HCT116 (cell line): ENCODE data around the gene TTC39C. TPM values are rescaled to one million over a fixed set of nuclear protein-coding genes. Genes with fewer than 3 reads are reported as not detected.

Experiments used
- ATAC-seq: fragments of 200-7000 bp; cut with Tn5 transposase; 2 replicates; pipeline ENCODE4 v1.9.1; 2020; ENCODE audit warnings: mild to moderate bottlenecking, moderate library complexity
- BruUV-seq: library from RNA; stranded (reverse); fragments of 400-500 nt; replicated peaks from 2 replicates; lab custom pipeline; 2021; lab: Mats Ljungman, UMichigan
- CTCF ChIA-PET: fragments of 300-600 bp; sonication (Branson Sonifier 250); formaldehyde crosslinking; loops from one replicate; lab custom pipeline; 2021; ENCODE audit warnings: antibody characterized with exemption; lab: Charles Lee
- POLR2A ChIA-PET: fragments of 300-600, 350-600 bp; sonication (Branson Sonifier 250); formaldehyde crosslinking; loops from one replicate; lab custom pipeline; 2021; ENCODE audit warnings: antibody characterized with exemption; lab: Charles Lee
- RAD21 ChIA-PET, 2 experiments: fragments of 300-600 bp; sonication (Branson Sonifier 250); formaldehyde crosslinking; loops; one replicate each; lab custom pipeline; 2023; ENCODE audit warnings: low total read pairs in 2 of 2; ENCODE audit not compliant: uncharacterized antibody in 2 of 2, unreplicated experiment in 2 of 2, low non-redundant PET in 1 of 2; lab: Charles Lee
- DNase-seq: peaks from one replicate; pipeline ENCODE4 v3.0.0-alpha.2; 2010; ENCODE audit warnings: low read depth, low spot score
- H2AFZ ChIP-seq: fragments of 200-600 bp; shearing (Covaris generic), sonication (generic); 2 replicates; pipeline ENCODE4 v1.6.1; 2017; ENCODE audit warnings: low read depth, mixed run types, mixed read lengths, antibody characterized with exemption, low read length; ENCODE audit not compliant: poor library complexity, severe bottlenecking
- H3K27ac ChIP-seq: 2 replicates; pipeline ENCODE4 v1.5.1; 2012; ENCODE audit warnings: low read depth, low read length
- H3K27me3 ChIP-seq: fragments of 200-600 bp; sonication (generic); 2 replicates; pipeline ENCODE4 v1.6.1; 2016; ENCODE audit warnings: mixed run types, low read length, mixed read lengths; ENCODE audit not compliant: insufficient read depth
- H3K36me3 ChIP-seq, 2 experiments: fragments of 200-500 bp in 1 of 2; fragments of 200-600 bp in 1 of 2; sonication (Bioruptor generic) in 1 of 2; sonication (generic) in 1 of 2; 2 replicates each; pipeline versions ENCODE4 v1.5.1 to v1.6.1; 2014 to 2016; ENCODE audit warnings: low read length in 2 of 2, inconsistent platforms in 1 of 2, mixed read lengths in 1 of 2, mixed run types in 1 of 2; ENCODE audit not compliant: insufficient read depth in 2 of 2, control insufficient read depth in 1 of 2
- H3K4me1 ChIP-seq, 2 experiments: fragments of 200-600 bp in 1 of 2; sonication (generic) in 1 of 2; 2 replicates each; pipeline versions ENCODE4 v1.5.1 to v1.6.1; 2012 to 2017; ENCODE audit warnings: low read length in 2 of 2, inconsistent platforms in 1 of 2, mild to moderate bottlenecking in 1 of 2, mixed read lengths in 1 of 2, mixed run types in 1 of 2, moderate library complexity in 1 of 2; ENCODE audit not compliant: insufficient read depth in 2 of 2, control insufficient read depth in 1 of 2
- H3K4me2 ChIP-seq: fragments of 200-600 bp; sonication (generic); 2 replicates; pipeline ENCODE4 v1.6.1; 2017; ENCODE audit warnings: mixed run types, low read length, mixed read lengths
- H3K4me3 ChIP-seq, 2 experiments: fragments of 200-600 bp in 1 of 2; sonication (generic) in 1 of 2; replicated peaks in 1 of 2; 2 replicates each; pipeline ENCODE4 v1.5.1; 2011 to 2016; ENCODE audit warnings: low read length in 2 of 2, control low read depth in 1 of 2, low read depth in 1 of 2, mild to moderate bottlenecking in 1 of 2, mixed read lengths in 1 of 2, mixed run types in 1 of 2
- H3K79me2 ChIP-seq: fragments of 200-600 bp; sonication (generic); 2 replicates; pipeline ENCODE4 v1.6.1; 2017; ENCODE audit warnings: mild to moderate bottlenecking, mixed run types, low read length, moderate library complexity, mixed read lengths; ENCODE audit not compliant: insufficient read depth
- H3K9ac ChIP-seq: fragments of 200-600 bp; sonication (generic); 2 replicates; pipeline ENCODE4 v1.6.1; 2016; ENCODE audit warnings: low read length, mixed read lengths
- H3K9me2 ChIP-seq: fragments of 200-600 bp; sonication (generic), shearing (Covaris generic); 2 replicates; pipeline ENCODE4 v1.6.1; 2017; ENCODE audit warnings: mixed run types, mild to moderate bottlenecking, moderate library complexity; ENCODE audit not compliant: insufficient read depth
- H3K9me3 ChIP-seq, 2 experiments: fragments of 200-500 bp in 1 of 2; fragments of 200-600 bp in 1 of 2; sonication (Bioruptor generic) in 1 of 2; sonication (generic) in 1 of 2; 2 replicates each; pipeline ENCODE4 v1.6.1; 2014 to 2017; ENCODE audit warnings: low read length in 2 of 2, mixed read lengths in 2 of 2, inconsistent platforms in 1 of 2, low read depth in 1 of 2, mild to moderate bottlenecking in 1 of 2, mixed run types in 1 of 2, moderate library complexity in 1 of 2; ENCODE audit not compliant: control insufficient read depth in 1 of 2, insufficient read depth in 1 of 2
- H4K20me1 ChIP-seq: fragments of 200-600 bp; sonication (generic), shearing (Covaris generic); 2 replicates; pipeline ENCODE4 v1.6.1; 2017; ENCODE audit warnings: mixed run types, mild to moderate bottlenecking, moderate library complexity; ENCODE audit not compliant: insufficient read depth
- ATF3 ChIP-seq: IDR thresholded peaks from 2 replicates; pipeline ENCODE4 v1.6.1; 2012
- CEBPB ChIP-seq: IDR thresholded peaks from 2 replicates; pipeline ENCODE4 v1.6.1; 2012; ENCODE audit warnings: low read depth
- CTCF ChIP-seq, 3 experiments: fragments of 200-600 bp in 1 of 3; sonication (generic) in 1 of 3; IDR thresholded peaks in 2 of 3; conservative IDR thresholded peaks in 1 of 3; 2 replicates each; pipeline ENCODE4 v1.5.1; 2012 to 2017; ENCODE audit warnings: low read depth in 2 of 3, low read length in 2 of 3, antibody characterized with exemption in 1 of 3, borderline replicate concordance in 1 of 3, control low read depth in 1 of 3, mild to moderate bottlenecking in 1 of 3, mixed read lengths in 1 of 3, mixed run types in 1 of 3, moderate library complexity in 1 of 3; ENCODE audit not compliant: insufficient read depth in 1 of 3
- EGR1 ChIP-seq: IDR thresholded peaks from 2 replicates; pipeline ENCODE4 v1.6.1; 2012; ENCODE audit warnings: low read depth
- RAD21 ChIP-seq: IDR thresholded peaks from 2 replicates; pipeline ENCODE4 v1.6.1; 2012; ENCODE audit warnings: low read depth, mild to moderate bottlenecking
- REST ChIP-seq: IDR thresholded peaks from 2 replicates; pipeline ENCODE4 v1.6.1; 2012; ENCODE audit warnings: low read depth
- SRF ChIP-seq: IDR thresholded peaks from 2 replicates; pipeline ENCODE4 v1.6.1; 2012; ENCODE audit warnings: low read depth
- TCF7L2 ChIP-seq: IDR thresholded peaks from 2 replicates; pipeline ENCODE4 v1.7.0; 2011; ENCODE audit warnings: borderline replicate concordance, inconsistent platforms; ENCODE audit not compliant: insufficient read depth, insufficient read length; ENCODE audit errors: extremely low read depth
- YY1 ChIP-seq: IDR thresholded peaks from 2 replicates; pipeline ENCODE4 v1.6.1; 2011; ENCODE audit warnings: low read length, low read depth, moderate library complexity, mild to moderate bottlenecking; ENCODE audit not compliant: insufficient replicate concordance; ENCODE audit errors: extremely low read depth
- ZBTB33 ChIP-seq: IDR thresholded peaks from 2 replicates; pipeline ENCODE4 v1.6.1; 2011; ENCODE audit warnings: mild to moderate bottlenecking, low read length, moderate library complexity; ENCODE audit not compliant: insufficient replicate concordance; ENCODE audit errors: extremely low read depth
- intact Hi-C: fragments of 100-400 bp; cut with micrococcal nuclease; formaldehyde crosslinking; loops from 2 replicates; pipeline ENCODE4 v1.10.0; 2022
- total RNA-seq: library from RNA; stranded (reverse); gene quantifications from one replicate; pipeline ENCODE4 v1.2.1, GENCODE V29; 2021; ENCODE audit not compliant: unreplicated experiment

The TTC39C gene
- total RNA-seq, 1 experiment from 2014 or later = 24.8 TPM

GRCh38 chr18:24176727-24177416 is 162.3 kb downstream of the TTC39C start:
- no TSS peak for BruUV-seq
- no peaks in the 10 kb centered on the region; the same call in 1 of the 2 replicates for H4K20me1 ChIP-seq
- H3K4me2 ChIP-seq = no peak overlapping the region
- H3K9me3 ChIP-seq = no peaks in the 10 kb centered on the region
- H3K27me3 ChIP-seq = no peaks in the 10 kb centered on the region
- H3K36me3 ChIP-seq = no peaks in the 10 kb centered on the region
- TF ChIP-seq CTCF (IDR thresholded peaks at IDR 0.05 in 2 of 3, conservative IDR thresholded peaks at IDR 0.05 in 1 of 3; ENCODE audit: borderline replicate concordance in 1 of 3, insufficient read depth in 1 of 3, low read depth in 2 of 3, low read length in 2 of 3) (peak; percentile 63 to 91 (median 84)), TCF7L2 (no peak), ATF3 (no peak), CEBPB (no peak), RAD21 (peak; percentile 70), YY1 (no peak), ZBTB33 (no peak), EGR1 (no peak), REST (no peak), SRF (no peak)
- H3K9ac ChIP-seq = no peak overlapping the region
- no peak overlapping the region for H2AFZ ChIP-seq
- H3K79me2 ChIP-seq = no peaks in the 10 kb centered on the region
- DNase-seq (peak; percentile 35), ATAC-seq (peak; percentile 85)
- RAD21 ChIA-PET = interaction anchor here in 1 of 2 experiments (0.8 to 1.2 kb wide), 3 partner anchors 36 to 312 kb away, joined by 4 to 5 read pairs (median 4); partner anchors contain the start of gene OSBPL1A
- peaks cover 0 to 8% of the 10 kb centered on the region in 2 experiments; a peak in 1 of 4 replicates for H3K4me1 ChIP-seq
- no peak overlapping the region for H3K27ac ChIP-seq
- no peak overlapping the region for H3K4me3 ChIP-seq
- CTCF ChIA-PET = interaction anchor here (0.6 to 4.0 kb wide), 17 partner anchors 11 to 315 kb away, joined by 3 to 53 read pairs (median 6); partner anchors contain the start of genes CABYR and OSBPL1A
- intact Hi-C loops = loop anchor here (1.0 to 5.0 kb wide), 3 partner anchors 95 to 312 kb away; no protein-coding TSS in a partner anchor
- H3K9me2 ChIP-seq = no peaks in the 10 kb centered on the region
- POLR2A ChIA-PET = no interaction called here
